Measurements from ENCODE around the gene FAM107A. TPM values are rescaled to one million over a fixed set of nuclear protein-coding genes. Genes with fewer than 3 reads are reported as not detected.

FAM107A gene, protein sequence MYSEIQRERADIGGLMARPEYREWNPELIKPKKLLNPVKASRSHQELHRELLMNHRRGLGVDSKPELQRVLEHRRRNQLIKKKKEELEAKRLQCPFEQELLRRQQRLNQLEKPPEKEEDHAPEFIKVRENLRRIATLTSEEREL
- total RNA-seq, result not detected in 2 replicates

GRCh38 chr3:58577269-58577821, at the start of gene FAM107A:
FAM107A (minus strand) TSS chr3:58577391; CDS start chr3:58569860, 7,531 bp downstream.

DNA sequence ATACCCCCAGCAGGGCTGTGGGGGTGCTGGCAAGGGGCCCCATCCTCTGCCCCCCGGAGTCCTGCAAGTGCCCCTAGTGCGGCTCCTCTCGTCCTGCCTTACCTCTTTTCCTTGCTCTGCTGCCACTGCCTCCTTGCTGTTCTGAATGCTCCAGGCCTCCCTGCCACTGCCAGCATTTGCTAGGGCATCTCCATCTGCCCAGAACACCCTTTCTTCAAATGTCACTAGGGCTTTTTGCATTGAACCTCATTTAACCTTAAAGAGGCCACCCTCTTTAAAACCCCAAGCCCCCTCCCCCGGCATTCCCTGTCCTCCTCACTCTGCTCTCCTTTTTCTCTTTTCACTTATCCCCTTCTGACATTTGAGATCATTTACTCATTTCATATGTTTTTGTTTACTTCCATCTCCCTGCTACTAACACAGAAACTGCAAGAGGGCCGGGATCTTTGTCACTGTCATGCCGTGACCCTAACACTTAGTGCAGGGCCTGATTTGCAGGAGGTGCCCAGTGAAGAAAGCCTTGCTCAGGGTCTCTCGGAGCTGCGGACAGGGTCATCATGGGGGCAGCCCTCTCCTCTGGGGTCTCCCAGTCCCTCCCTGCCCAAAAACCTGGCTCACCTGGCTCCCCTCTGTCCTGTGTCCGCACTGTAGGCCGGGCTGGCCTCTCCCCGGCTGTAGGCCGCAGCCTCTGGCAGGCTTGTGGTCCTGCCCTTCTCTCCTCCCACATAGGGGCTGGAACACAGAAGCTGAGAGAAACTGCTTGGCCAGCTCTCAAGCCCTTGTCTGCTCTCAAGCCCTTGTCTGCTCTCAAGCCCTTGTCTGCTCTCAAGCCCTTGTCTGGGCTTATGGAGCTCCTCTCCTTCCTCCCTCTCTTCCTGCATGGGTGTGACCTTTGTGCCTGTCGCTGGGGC, 40.4 kb downstream of the FAM107A start, which contains the start of gene ACOX2:
TSS of gene ACOX2 (minus strand) at position 690 of the 911 bp plus-strand sequence. CDS start 2,084 bp downstream, outside the sequence.

Other genes with a start within 250 kb of the FAM107A start
- 14.2 and 32.1 TPM in 2 replicates for gene PXK, start 244.5 kb downstream of the FAM107A start, total RNA-seq
- gene PDHB, start 143.6 kb downstream of the FAM107A start, total RNA-seq, result 104 and 146 TPM in 2 replicates
- 7.9 and 8.7 TPM in 2 replicates for gene KCTD6, start 85.3 kb downstream of the FAM107A start, total RNA-seq
- gene ACOX2, start 40.2 kb downstream of the FAM107A start, total RNA-seq, result 10.2 and 13.5 TPM in 2 replicates
- not detected in 2 replicates for gene FAM3D, start 89.4 kb upstream of the FAM107A start, total RNA-seq